RKO (cell line): ENCODE measurements around the gene PIK3C2A.
A peak's percentile ranks its signal among the peaks of the same experiment; 100 is the strongest.
"Not testable (repeated sequence)": the region's sequence is repeated elsewhere in the genome, so short reads cannot be mapped to it uniquely, and the experiment has no call there.

Experiments used
- DNase-seq: peaks from one replicate; pipeline ENCODE4 v3.0.0-alpha.2; 2016; ENCODE audit warnings: low spot score

The PIK3C2A gene, protein sequence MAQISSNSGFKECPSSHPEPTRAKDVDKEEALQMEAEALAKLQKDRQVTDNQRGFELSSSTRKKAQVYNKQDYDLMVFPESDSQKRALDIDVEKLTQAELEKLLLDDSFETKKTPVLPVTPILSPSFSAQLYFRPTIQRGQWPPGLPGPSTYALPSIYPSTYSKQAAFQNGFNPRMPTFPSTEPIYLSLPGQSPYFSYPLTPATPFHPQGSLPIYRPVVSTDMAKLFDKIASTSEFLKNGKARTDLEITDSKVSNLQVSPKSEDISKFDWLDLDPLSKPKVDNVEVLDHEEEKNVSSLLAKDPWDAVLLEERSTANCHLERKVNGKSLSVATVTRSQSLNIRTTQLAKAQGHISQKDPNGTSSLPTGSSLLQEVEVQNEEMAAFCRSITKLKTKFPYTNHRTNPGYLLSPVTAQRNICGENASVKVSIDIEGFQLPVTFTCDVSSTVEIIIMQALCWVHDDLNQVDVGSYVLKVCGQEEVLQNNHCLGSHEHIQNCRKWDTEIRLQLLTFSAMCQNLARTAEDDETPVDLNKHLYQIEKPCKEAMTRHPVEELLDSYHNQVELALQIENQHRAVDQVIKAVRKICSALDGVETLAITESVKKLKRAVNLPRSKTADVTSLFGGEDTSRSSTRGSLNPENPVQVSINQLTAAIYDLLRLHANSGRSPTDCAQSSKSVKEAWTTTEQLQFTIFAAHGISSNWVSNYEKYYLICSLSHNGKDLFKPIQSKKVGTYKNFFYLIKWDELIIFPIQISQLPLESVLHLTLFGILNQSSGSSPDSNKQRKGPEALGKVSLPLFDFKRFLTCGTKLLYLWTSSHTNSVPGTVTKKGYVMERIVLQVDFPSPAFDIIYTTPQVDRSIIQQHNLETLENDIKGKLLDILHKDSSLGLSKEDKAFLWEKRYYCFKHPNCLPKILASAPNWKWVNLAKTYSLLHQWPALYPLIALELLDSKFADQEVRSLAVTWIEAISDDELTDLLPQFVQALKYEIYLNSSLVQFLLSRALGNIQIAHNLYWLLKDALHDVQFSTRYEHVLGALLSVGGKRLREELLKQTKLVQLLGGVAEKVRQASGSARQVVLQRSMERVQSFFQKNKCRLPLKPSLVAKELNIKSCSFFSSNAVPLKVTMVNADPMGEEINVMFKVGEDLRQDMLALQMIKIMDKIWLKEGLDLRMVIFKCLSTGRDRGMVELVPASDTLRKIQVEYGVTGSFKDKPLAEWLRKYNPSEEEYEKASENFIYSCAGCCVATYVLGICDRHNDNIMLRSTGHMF (N-terminal part only)

DNA sequence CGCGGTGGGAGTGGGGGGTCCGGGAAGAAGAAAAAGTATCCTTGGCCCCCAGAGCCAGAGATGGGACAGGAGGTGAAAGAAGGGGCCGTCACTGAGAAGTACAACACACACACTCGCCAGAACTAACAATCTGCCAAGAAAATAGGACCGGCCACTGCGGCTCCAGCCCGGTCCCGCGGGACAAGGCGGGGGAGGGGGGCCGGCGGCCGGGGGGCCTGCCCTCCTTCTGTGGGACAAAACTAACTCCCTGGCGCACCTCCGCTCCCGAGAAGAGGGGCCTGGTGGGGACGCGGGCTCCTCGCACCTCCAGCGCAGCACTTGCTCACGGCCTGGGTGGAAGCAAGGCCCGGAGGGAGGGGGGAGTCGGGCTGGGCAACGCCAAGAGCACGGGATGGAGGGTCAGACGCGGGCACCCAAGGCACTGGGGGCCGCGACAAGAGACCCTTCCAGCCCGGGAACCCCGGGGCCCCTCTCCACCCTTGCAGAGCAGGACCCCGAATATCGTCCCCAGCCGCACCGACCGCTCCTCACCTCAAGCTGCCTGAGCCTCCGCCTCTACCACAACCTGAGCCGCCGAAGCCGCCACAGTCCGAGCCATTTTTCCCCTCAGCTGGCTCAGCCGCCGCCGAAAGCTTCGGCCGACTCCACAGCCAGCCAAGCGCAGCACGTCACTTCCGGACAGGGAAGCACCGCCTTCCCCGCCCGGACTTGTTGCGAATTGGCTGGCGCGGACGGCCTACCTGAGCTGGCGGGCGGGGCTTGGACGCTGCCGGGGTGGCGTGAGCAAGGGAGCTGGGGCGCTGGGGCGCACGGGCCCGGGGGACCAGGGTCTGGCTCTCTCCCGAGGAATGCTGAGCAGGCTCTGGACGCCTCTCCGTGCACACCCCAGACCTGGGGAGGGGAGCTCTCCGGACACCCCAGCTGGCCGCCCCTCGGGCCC, at the start of gene PIK3C2A:
TSS of gene PIK3C2A (minus strand) at position 670 of the 940 bp plus-strand sequence. CDS start 38,245 bp downstream, outside the sequence.
- DNase-seq = peak; percentile 94

DNA sequence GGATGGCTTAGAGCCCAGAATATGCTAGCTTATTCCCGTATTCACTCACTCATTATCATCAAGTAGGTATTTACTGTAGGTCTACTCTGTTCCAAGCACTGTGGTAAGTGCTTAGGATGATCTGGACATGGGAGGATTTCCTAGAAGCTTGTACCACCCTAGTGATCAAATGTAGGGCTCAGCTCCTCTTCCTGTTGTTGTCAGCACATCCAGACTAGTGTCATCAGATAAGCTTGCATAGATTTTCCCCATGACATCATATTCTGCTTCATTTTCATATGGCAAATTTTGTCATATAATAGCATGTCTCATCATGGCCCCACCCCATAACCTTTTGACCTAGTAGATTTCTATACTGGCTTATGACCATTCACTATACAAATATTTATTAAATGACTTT, 49.4 kb upstream of the PIK3C2A start:
- DNase-seq = peak; percentile 66

DNA sequence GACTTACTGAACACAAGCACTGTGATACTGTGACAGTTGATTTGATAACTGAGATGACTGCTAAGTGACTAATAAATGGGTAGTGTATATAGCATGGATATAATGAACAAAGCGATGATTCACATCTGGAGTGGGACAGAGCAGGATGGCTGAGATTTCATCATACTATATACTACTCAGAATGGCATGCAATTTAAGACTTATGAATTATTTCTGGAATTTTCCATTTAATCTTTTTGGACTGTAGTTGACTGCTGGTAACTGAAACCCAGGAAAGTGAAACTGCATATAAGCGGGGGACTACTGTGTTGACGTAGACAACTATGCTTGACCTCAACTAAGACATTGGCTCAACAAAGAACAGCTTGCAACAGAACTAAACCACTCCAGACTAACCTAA, 48.7 kb upstream of the PIK3C2A start:
- peak; percentile 90 for DNase-seq

DNA sequence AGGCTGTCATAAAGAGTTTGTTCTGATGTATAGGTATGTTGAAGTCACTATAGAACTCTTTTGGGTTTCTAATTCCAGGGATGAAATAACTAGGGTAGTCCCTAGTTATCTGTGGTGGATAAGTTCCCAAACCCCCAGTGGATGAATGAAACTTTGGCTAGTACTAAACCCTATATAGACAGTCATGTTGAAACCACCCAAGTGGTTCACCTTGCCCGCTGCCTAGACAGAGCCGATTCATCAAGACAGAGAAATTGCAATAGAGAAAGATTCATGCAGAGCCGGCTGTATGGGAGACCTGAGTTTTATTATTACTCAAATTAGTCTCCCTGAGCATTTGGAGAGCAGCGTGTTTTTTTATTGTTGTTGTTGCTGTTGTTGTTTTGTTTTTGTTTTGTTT, 44.9 kb upstream of the PIK3C2A start:
- no peak for DNase-seq

- peak; percentile 36 for DNase-seq
Observed at GRCh38 chr11:17250561-17251350, 43.0 kb upstream of the PIK3C2A start.

GRCh38 chr11:17244046-17244445, 36.3 kb upstream of the PIK3C2A start:
- no peak for DNase-seq

- DNase-seq = not testable (repeated sequence)
Observed at GRCh38 chr11:17242954-17243353, 35.2 kb upstream of the PIK3C2A start.

GRCh38 chr11:17240780-17241179, 33.0 kb upstream of the PIK3C2A start:
- no peak for DNase-seq

- not testable (repeated sequence) for DNase-seq
Observed at GRCh38 chr11:17239927-17240326, 32.1 kb upstream of the PIK3C2A start.

DNA sequence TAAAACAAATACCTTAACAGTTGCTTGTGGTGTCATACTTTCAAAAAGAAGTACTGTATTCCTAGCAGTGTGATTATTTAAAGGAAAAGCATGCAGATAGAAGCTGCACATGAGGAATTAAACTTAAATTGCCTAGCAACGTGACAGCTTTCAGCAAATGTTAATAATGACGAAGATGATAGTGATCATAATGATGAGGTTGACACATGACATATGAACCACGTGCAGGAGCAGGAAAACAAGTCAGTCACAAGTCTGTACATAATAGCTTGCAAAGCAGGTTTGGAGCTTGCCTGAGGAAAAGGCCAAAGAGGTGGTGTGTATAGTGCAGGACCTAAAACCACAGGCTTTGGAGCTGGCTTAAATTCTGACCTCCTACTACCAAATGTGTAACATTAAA, 30.6 kb upstream of the PIK3C2A start:
- no peak for DNase-seq

DNA sequence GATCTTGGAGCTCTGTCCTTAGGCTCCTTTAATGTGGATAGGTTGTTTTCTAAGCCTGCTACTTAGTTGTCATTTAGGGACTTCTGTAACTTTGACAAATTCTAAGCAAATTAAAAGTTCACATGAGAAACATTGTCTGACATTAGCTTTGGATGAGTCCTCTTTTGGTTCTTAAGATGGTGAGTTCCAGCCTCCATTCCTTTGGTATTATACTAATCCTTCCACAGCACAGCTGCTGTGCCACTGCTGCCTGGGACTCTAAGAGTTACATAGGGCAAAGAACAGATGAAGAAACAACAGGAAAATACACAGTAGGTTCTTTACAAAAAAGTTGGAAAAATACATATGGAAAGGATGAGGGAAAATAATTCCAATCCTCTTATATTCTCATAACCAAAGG, 25.3 kb upstream of the PIK3C2A start:
- no peak for DNase-seq

DNA sequence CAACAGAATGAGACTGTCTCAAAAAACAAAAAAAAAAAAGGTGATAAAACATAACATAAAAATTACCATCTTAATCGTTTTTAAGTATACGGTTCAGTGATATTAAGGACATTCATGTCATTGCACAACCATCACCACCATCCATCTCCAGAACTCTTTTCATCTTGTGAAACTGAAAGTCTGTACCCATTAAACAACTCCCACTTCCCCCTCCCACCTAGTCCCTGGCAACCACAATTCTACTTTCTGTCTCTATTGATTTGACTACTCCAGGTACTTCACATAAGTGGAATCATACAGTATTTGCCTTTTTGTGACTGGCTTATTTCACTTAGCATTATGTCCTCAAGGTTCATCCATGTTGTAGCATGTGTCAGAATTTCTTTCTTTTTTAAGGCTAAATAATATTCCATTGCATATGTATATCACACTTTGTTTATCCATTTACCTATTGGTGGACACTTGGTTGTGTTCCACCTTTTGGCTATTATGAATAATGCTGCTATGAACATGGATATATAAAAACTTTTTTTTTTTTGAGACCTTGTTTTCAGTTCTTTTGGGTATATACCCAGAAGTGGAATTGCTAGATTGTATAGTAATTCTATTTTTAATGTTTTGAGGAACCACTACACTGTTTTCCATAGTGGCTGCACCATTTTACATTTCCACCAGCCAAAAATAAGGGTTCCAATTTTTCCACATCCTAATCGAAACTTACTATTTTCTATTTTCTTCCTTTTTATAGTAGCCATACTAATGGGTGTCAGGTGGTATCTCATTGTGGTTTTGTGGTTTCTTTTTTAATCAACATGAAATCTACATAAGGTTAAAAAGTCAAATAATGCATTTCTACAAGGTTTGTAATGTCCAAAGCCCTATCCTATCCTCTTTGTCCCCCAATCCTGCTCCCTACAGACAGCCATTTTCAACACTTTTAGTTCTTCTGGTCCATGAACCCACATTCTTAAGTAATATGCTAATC, 23.4 kb upstream of the PIK3C2A start:
- no peak for DNase-seq

GRCh38 chr11:17229481-17230152, 21.8 kb upstream of the PIK3C2A start:
- no peak for DNase-seq

DNA sequence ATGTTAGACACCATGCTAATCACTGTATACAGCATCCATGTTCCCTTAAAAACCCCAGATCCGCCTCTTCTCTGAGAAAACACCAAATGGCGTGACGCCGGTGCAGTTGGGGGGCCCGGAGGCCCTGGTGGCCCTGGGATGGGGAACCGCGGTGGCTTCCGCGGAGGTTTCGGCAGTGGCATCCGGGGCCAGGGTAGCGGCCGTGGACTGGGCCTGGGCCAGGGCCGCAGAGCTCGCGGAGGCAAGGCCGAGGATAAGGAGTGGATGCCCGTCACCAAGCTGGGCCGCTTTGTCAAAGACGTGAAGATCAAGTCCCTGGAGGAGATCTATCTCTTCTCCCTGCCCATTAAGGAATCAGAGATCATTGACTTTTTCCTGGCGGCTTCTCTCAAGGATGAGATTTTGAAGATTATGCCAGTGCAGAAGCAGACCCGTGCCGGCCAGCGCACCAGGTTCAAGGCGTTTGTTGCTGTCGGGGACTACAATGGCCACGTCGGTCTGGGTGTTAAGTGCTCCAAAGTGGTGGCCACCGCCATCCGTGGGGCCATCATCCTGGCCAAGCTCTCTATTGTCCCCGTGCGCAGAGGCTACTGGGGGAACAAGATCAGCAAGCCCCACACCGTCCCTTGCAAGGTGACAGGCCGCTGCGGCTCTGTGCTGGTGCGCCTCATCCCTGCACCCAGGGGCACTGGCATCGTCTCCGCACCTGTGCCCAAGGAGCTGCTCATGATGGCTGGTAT, 20.6 kb upstream of the PIK3C2A start:
- not testable (repeated sequence) for DNase-seq

DNA sequence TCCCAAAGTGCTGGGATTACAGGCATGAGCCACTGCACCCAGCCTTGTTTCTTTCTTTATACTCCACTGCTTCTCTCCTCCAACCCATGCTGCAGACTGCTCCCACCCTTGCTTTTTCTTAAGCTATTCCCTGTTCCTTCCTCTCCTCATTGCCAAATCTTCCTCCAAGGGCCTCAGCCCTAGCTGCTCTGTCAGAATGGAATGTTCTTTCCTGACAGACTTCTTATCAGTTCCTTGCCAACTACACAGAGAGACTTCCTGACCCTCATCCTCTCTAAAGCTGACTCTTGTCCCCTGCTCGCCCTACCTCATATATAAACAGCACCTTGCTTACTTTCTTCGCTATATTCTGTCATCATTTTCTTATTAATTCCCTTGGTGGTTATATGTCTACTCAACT, 16.9 kb upstream of the PIK3C2A start:
- no peak for DNase-seq

GRCh38 chr11:17221968-17222367, 14.2 kb upstream of the PIK3C2A start:
- no peak for DNase-seq

DNA sequence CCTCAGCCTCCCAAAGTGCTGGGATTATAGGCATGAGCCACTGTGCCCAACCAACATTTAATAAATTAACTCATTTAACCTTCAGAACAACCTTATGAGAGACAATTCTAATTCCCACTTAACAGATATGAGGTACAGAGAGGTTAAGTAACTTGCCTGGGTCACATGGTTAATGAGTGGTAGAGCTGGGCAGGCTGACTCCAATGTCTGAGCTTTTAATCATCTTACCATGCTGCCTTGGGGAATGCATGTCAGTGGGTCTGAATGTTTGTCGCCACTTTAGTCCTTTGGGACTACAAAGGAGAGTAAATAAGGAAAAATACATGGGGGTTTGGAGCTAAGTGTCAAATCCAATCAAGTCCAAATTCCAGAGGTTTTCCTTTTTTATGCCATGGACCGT, 11.2 kb upstream of the PIK3C2A start:
- no peak for DNase-seq

- DNase-seq = no peak
Observed at GRCh38 chr11:17218403-17218802, 10.6 kb upstream of the PIK3C2A start.
